WTC11 (cell line): ENCODE data around the gene SLC9C1. TPM values are rescaled to one million over a fixed set of nuclear protein-coding genes. Genes with fewer than 3 reads are reported as not detected.

ENCODE experiments used
- ATAC-seq: fragments of 200-7000 bp; cut with Tn5 transposase; 2 replicates; pipeline ENCODE4 v1.10.0; 2021; ENCODE audit warnings: mild to moderate bottlenecking, moderate library complexity
- CTCF ChIA-PET: fragments of 300-600 bp; sonication (Branson Sonifier 250); formaldehyde crosslinking; loops from one replicate; lab custom pipeline; 2021; ENCODE audit warnings: antibody characterized with exemption; lab: Charles Lee
- POLR2A ChIA-PET: fragments of 350-600 bp; sonication (Branson Sonifier 250); formaldehyde crosslinking; loops from one replicate; lab custom pipeline; 2021; ENCODE audit warnings: antibody characterized with exemption; lab: Charles Lee
- DNase-seq: peaks from one replicate; pipeline ENCODE4 v3.0.0; 2021; ENCODE audit warnings: low spot score
- H3K27ac Mint-ChIP-seq: 2 replicates; pipeline ENCODE4 v1.8.0; 2021; ENCODE audit warnings: mixed read lengths
- H3K27me3 Mint-ChIP-seq: 2 replicates; pipeline ENCODE4 v1.8.0; 2021; ENCODE audit warnings: low read depth, mild to moderate bottlenecking, moderate library complexity, mixed read lengths
- H3K36me3 Mint-ChIP-seq: 2 replicates; pipeline ENCODE4 v1.8.0; 2021; ENCODE audit warnings: mixed read lengths
- H3K4me1 Mint-ChIP-seq: 2 replicates; pipeline ENCODE4 v1.8.0; 2022; ENCODE audit warnings: mixed read lengths
- H3K4me3 Mint-ChIP-seq: 2 replicates; pipeline ENCODE4 v1.8.0; 2021; ENCODE audit warnings: mild to moderate bottlenecking, moderate library complexity, mixed read lengths
- H3K9me3 Mint-ChIP-seq: 2 replicates; pipeline ENCODE4 v1.8.0; 2021; ENCODE audit warnings: mixed read lengths
- AR ChIP-seq: fragments of 250-450 bp; sonication (Bioruptor Pico); IDR thresholded peaks from 2 replicates; pipeline ENCODE4 v1.9.0; 2021; ENCODE audit warnings: mild to moderate bottlenecking
- ATF1 ChIP-seq: sonication (generic); formaldehyde crosslinking; IDR thresholded peaks from 2 replicates; pipeline ENCODE4 v1.8.1; 2023; ENCODE audit warnings: mild to moderate bottlenecking, moderate library complexity, missing genetic modification reagents
- CTCF ChIP-seq: fragments of 200-600 bp; IDR thresholded peaks from 2 replicates; pipeline ENCODE4 v1.8.0; 2022; ENCODE audit warnings: antibody characterized with exemption
- ESRRA ChIP-seq: sonication (generic); formaldehyde crosslinking; IDR thresholded peaks from 2 replicates; pipeline ENCODE4 v1.8.1; 2022; ENCODE audit warnings: mild to moderate bottlenecking, missing genetic modification reagents, borderline replicate concordance
- JUN ChIP-seq: sonication (generic); formaldehyde crosslinking; IDR thresholded peaks from 2 replicates; pipeline ENCODE4 v1.8.0; 2023; ENCODE audit warnings: mild to moderate bottlenecking, missing genetic modification reagents
- KAT7 ChIP-seq: sonication (generic); formaldehyde crosslinking; IDR thresholded peaks from 2 replicates; pipeline ENCODE4 v1.8.1; 2023; ENCODE audit warnings: missing genetic modification reagents, mild to moderate bottlenecking, borderline replicate concordance
- OVOL2 ChIP-seq: fragments of 250-450 bp; sonication (Bioruptor Pico); IDR thresholded peaks from 2 replicates; pipeline ENCODE4 v1.9.0; 2021; ENCODE audit warnings: mild to moderate bottlenecking, borderline replicate concordance
- PRDM15 ChIP-seq: sonication (generic); formaldehyde crosslinking; IDR thresholded peaks from 2 replicates; pipeline ENCODE4 v1.8.0; 2022; ENCODE audit warnings: missing genetic modification reagents
- STAT6 ChIP-seq: sonication (generic); formaldehyde crosslinking; conservative IDR thresholded peaks from 2 replicates; pipeline ENCODE4 v1.8.1; 2023; ENCODE audit warnings: mild to moderate bottlenecking, low read depth, missing genetic modification reagents, moderate library complexity
- TP53 ChIP-seq: sonication (generic); formaldehyde crosslinking; IDR thresholded peaks from 2 replicates; pipeline ENCODE4 v1.8.1; 2023; ENCODE audit warnings: mild to moderate bottlenecking, missing genetic modification reagents
- USF1 ChIP-seq: sonication (generic); formaldehyde crosslinking; IDR thresholded peaks from 2 replicates; pipeline ENCODE4 v1.8.0; 2022; ENCODE audit warnings: mild to moderate bottlenecking, missing genetic modification reagents
- ZBTB21 ChIP-seq: sonication (generic); formaldehyde crosslinking; IDR thresholded peaks from 2 replicates; pipeline ENCODE4 v1.8.1; 2023; ENCODE audit warnings: mild to moderate bottlenecking, missing genetic modification reagents, borderline replicate concordance
- ZNF232 ChIP-seq: sonication (generic); formaldehyde crosslinking; IDR thresholded peaks from 2 replicates; pipeline ENCODE4 v1.8.0; 2022; ENCODE audit warnings: mild to moderate bottlenecking, missing genetic modification reagents
- ZNF281 ChIP-seq: sonication (generic); formaldehyde crosslinking; IDR thresholded peaks from 2 replicates; pipeline ENCODE4 v1.8.0; 2023; ENCODE audit warnings: mild to moderate bottlenecking, missing genetic modification reagents
- ZNF416 ChIP-seq: fragments of 250-450 bp; sonication (Bioruptor Pico); IDR thresholded peaks from 2 replicates; pipeline ENCODE4 v1.9.0; 2021; ENCODE audit warnings: mild to moderate bottlenecking, inconsistent platforms
- ZSCAN18 ChIP-seq: fragments of 250-450 bp; sonication (Bioruptor Pico); IDR thresholded peaks from 2 replicates; pipeline ENCODE4 v2.1.2; 2022; ENCODE audit warnings: mild to moderate bottlenecking, moderate library complexity
- total RNA-seq: library from RNA; stranded (reverse); gene quantifications from 3 replicates; pipeline ENCODE4 v1.2.3, GENCODE V29; 2021

SLC9C1 gene
- total RNA-seq, 1 experiment from 2014 or later: 3.5 TPM

- TF ChIP-seq STAT6 (CRISPR knock-in tag) (no peak), USF1 (CRISPR knock-in tag) (no peak), ZNF281 (CRISPR knock-in tag) (no peak), ZNF416 (CRISPR knock-in tag) (no peak), TP53 (CRISPR knock-in tag) (no peak), ZSCAN18 (CRISPR knock-in tag) (no peak), ZNF232 (CRISPR knock-in tag) (no peak), ZBTB21 (no peak), AR (no peak), OVOL2 (no peak), ESRRA (CRISPR knock-in tag) (no peak), ATF1 (CRISPR knock-in tag) (no peak), PRDM15 (no peak), JUN (CRISPR knock-in tag) (no peak), KAT7 (CRISPR knock-in tag) (no peak), CTCF (no peak)
- H3K27me3 Mint-ChIP-seq: no peaks in the 10 kb centered on the region
- DNase-seq (no peak), ATAC-seq (no peak)
- H3K9me3 Mint-ChIP-seq: peaks cover 31% of the 10 kb centered on the region
- H3K36me3 Mint-ChIP-seq: peaks cover 26% of the 10 kb centered on the region
- no peak overlapping the region for H3K27ac Mint-ChIP-seq
- CTCF ChIA-PET: no interaction called here
- no peak overlapping the region for H3K4me3 Mint-ChIP-seq
- peaks cover 24% of the 10 kb centered on the region for H3K4me1 Mint-ChIP-seq
- POLR2A ChIA-PET: no interaction called here
Measured at GRCh38 chr3:112141293-112141692, 152.7 kb downstream of the SLC9C1 start.
